Ascending aorta (tissue), 2 donors: ENCODE data around the gene NUDT5. TPM values are rescaled to one million over a fixed set of nuclear protein-coding genes. Genes with fewer than 3 reads are reported as not detected.

ENCODE experiments used
- DNase-seq, 2 donors: peaks; one replicate each; pipeline ENCODE4 v3.0.0-alpha.2; 2019; ENCODE audit warnings: low spot score in 2 of 2
- H3K27ac ChIP-seq, 2 donors: fragments of 200-600 bp; sonication (generic); one replicate each; pipeline ENCODE4 v1.5.1; 2016 to 2017; ENCODE audit warnings: mild to moderate bottlenecking in 1 of 2
- H3K27me3 ChIP-seq: fragments of 200-600 bp; sonication (generic); one replicate; pipeline ENCODE4 v1.5.1; 2017
- H3K36me3 ChIP-seq, 2 donors: fragments of 200-600 bp; sonication (generic); one replicate each; pipeline ENCODE4 v1.5.1; 2016
- H3K4me1 ChIP-seq, 2 donors: fragments of 200-600 bp; sonication (generic); one replicate each; pipeline ENCODE4 v1.5.1; 2016 to 2017; ENCODE audit warnings: mild to moderate bottlenecking in 1 of 2
- H3K4me3 ChIP-seq, 2 donors: fragments of 200-600 bp; sonication (generic); one replicate each; pipeline ENCODE4 v1.5.1; 2016 to 2017; ENCODE audit warnings: mild to moderate bottlenecking in 1 of 2
- H3K9me3 ChIP-seq, 2 donors: fragments of 200-600 bp; sonication (generic); one replicate each; pipeline ENCODE4 v1.5.1; 2016
- CTCF ChIP-seq, 3 experiments: fragments of 200-600 bp in 2 of 3; fragments of 450-650 bp in 1 of 3; sonication (generic) in 2 of 3; IDR thresholded peaks; one replicate each; pipeline ENCODE4 v1.5.1; 2016 to 2019; ENCODE audit warnings: antibody characterized with exemption in 3 of 3, mild to moderate bottlenecking in 1 of 3, moderate library complexity in 1 of 3
- intact Hi-C: fragments of 100-400 bp; cut with DNase I; formaldehyde crosslinking; loops from one replicate; pipeline ENCODE4 v1.15.1; 2023
- total RNA-seq: library from RNA; depleted of rRNA; stranded (reverse); fragments of >200 nt; gene quantifications from one replicate; pipeline ENCODE4 v1.1.0, GENCODE V29; 2016

Gene NUDT5
- 10.2 TPM for total RNA-seq

GRCh38 chr10:12195603-12196506, at the start of gene NUDT5, which contains the start of gene CDC123:
Gene NUDT5, minus strand, starts transcription at chr10:12195891. Its CDS starts 9,600 bp downstream, at chr10:12186291.
Gene CDC123, plus strand, starts transcription at chr10:12196188. Its CDS starts 58 bp downstream, at chr10:12196246.
- intact Hi-C loops = loop anchor here (2.0 to 5.0 kb wide), 3 partner anchors 67 to 906 kb away; partner anchors contain the start of genes CAMK1D, OPTN and SEC61A2
- peak within 1 kb of the TSS; percentile 71 to 89 for H3K4me3 ChIP-seq
- peak within 1 kb of the TSS; percentile 88 to 92 for H3K27ac ChIP-seq
- peak in 1 of 3 experiments; percentile 7 for TF ChIP-seq CTCF (IDR thresholded peaks at IDR 0.05)
- H3K36me3 ChIP-seq = peaks cover 0 to 13% of the 10 kb centered on the region in 2 donors
- no peaks in the 10 kb centered on the region for H3K27me3 ChIP-seq
- DNase-seq = peak; percentile 36 to 91
- peaks cover 9 to 27% of the 10 kb centered on the region in 2 donors for H3K4me1 ChIP-seq
- no peaks in the 10 kb centered on the region for H3K9me3 ChIP-seq

- Histone ChIP-seq H3K27ac (no peak overlapping the region), H3K27me3 (no peaks in the 10 kb centered on the region), H3K4me1 (peaks cover 0 to 7% of the 10 kb centered on the region in 2 donors), H3K9me3 (no peaks in the 10 kb centered on the region), H3K4me3 (no peak overlapping the region), H3K36me3 (peaks cover 24 to 39% of the 10 kb centered on the region in 2 donors)
- TF ChIP-seq CTCF (IDR thresholded peaks at IDR 0.05) = no peak
- intact Hi-C loops = no loop called here
- no peak for DNase-seq
Measured at GRCh38 chr10:12243864-12244620, 48.4 kb upstream of the NUDT5 start.

GRCh38 chr10:12241810-12242529, 46.3 kb upstream of the NUDT5 start:
- intact Hi-C loops = no loop called here
- no peaks in the 10 kb centered on the region for H3K9me3 ChIP-seq
- peak overlapping the region in 1 of 2 donors; percentile 40 for H3K4me3 ChIP-seq
- DNase-seq = peak in 1 of 2 donors; percentile 56
- peaks cover 17 to 50% of the 10 kb centered on the region in 2 donors for H3K36me3 ChIP-seq
- peak overlapping the region; percentile 54 to 64 for H3K27ac ChIP-seq
- no peak for TF ChIP-seq CTCF (IDR thresholded peaks at IDR 0.05)
- peaks cover 0 to 7% of the 10 kb centered on the region in 2 donors for H3K4me1 ChIP-seq
- H3K27me3 ChIP-seq = no peaks in the 10 kb centered on the region

GRCh38 chr10:12238821-12239220, 43.1 kb upstream of the NUDT5 start:
- no peak for TF ChIP-seq CTCF (IDR thresholded peaks at IDR 0.05)
- H3K27ac ChIP-seq = no peak overlapping the region
- no peaks in the 10 kb centered on the region for H3K27me3 ChIP-seq
- H3K9me3 ChIP-seq = no peaks in the 10 kb centered on the region
- peaks cover 5 to 21% of the 10 kb centered on the region in 2 donors for H3K36me3 ChIP-seq
- DNase-seq = no peak
- peaks cover 0 to 21% of the 10 kb centered on the region in 2 donors for H3K4me1 ChIP-seq
- intact Hi-C loops = no loop called here
- no peak overlapping the region for H3K4me3 ChIP-seq
